Esophagus squamous epithelium (tissue), 4 donors: ENCODE results near the gene PRRG2.

Source experiments
- CTCF ChIP-seq, 6 experiments: fragments of 450-650 bp in 4 of 6; fragments of 200-600 bp in 2 of 6; sonication (generic) in 2 of 6; IDR thresholded peaks; one replicate each; pipeline ENCODE4 v1.5.1; 2016 to 2019; ENCODE audit warnings: antibody characterized with exemption in 6 of 6, mild to moderate bottlenecking in 4 of 6, moderate library complexity in 4 of 6
- POLR2A ChIP-seq, 4 donors: fragments of 450-650 bp; IDR thresholded peaks; one replicate each; pipeline ENCODE4 v1.6.1; 2017; ENCODE audit warnings: antibody characterized with exemption in 4 of 4, mild to moderate bottlenecking in 4 of 4, moderate library complexity in 3 of 4

GRCh38 chr19:49534632-49535385 is 46.3 kb upstream of the PRRG2 start:
- TF ChIP-seq CTCF (IDR thresholded peaks at IDR 0.05) = no peak
- TF ChIP-seq POLR2A (IDR thresholded peaks at IDR 0.05) = no peak
